ENCODE measurements around the gene LPAR1.

The LPAR1 gene

DNA sequence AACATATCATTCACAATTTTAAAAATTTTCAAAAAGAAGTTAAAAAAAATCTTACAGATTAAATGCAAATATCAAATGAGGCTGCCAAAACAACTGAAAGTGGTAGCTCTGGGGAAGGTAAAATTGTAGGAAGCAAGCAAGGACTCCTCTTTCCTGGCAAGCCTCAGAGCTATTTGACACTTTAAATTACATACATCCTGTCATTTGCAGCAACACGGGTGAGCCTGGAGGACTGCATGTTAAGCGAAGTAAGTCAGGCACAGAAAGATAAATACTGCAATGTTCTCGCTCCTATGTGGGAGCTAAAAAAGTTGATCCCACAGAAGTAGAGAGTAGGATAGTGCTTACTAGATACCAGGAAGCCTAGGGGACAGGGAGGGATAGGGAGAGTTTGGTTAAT, 58.0 kb downstream of the LPAR1 start:
- H3K36me3 ChIP-seq (ENCODE audit: control insufficient read depth in 2 of 2, insufficient read depth in 1 of 2, low read length in 2 of 2) = no peaks in the 10 kb centered on the region
- no peak overlapping the region for H3K27ac ChIP-seq (ENCODE audit: extremely low read depth, low read depth, low read length)
- ChIA-PET CTCF (no interaction called here), POLR2A (no interaction called here)
- H3K9me3 ChIP-seq (ENCODE audit: control insufficient read depth, insufficient read depth, low read depth, low read length) = no peaks in the 10 kb centered on the region
- no peaks in the 10 kb centered on the region for H3K4me1 ChIP-seq (ENCODE audit: control insufficient read depth, insufficient read depth, low read length)
- no peak overlapping the region for H3K4me3 ChIP-seq (ENCODE audit: low read depth, low read length)
- TF ChIP-seq WT1 (tag by site-specific recombination; IDR thresholded peaks at IDR 0.05) = no peak
- TF ChIP-seq ZNF311 (tag by site-specific recombination; IDR thresholded peaks at IDR 0.05; ENCODE audit: borderline replicate concordance) = no peak
- TF ChIP-seq ZNF521 (tag by site-specific recombination; IDR thresholded peaks at IDR 0.05) = no peak
- no peak for TF ChIP-seq ZNF391 (tag by site-specific recombination; IDR thresholded peaks at IDR 0.05; ENCODE audit: borderline replicate concordance, low read depth)
- TF ChIP-seq ZNF48 (tag by site-specific recombination; IDR thresholded peaks at IDR 0.05) = no peak
- no peak for TF ChIP-seq SCRT2 (tag by site-specific recombination; IDR thresholded peaks at IDR 0.05)
- no peak for TF ChIP-seq MYNN (tag by site-specific recombination; IDR thresholded peaks at IDR 0.05; ENCODE audit: borderline replicate concordance)
- TF ChIP-seq, protein P1, sequence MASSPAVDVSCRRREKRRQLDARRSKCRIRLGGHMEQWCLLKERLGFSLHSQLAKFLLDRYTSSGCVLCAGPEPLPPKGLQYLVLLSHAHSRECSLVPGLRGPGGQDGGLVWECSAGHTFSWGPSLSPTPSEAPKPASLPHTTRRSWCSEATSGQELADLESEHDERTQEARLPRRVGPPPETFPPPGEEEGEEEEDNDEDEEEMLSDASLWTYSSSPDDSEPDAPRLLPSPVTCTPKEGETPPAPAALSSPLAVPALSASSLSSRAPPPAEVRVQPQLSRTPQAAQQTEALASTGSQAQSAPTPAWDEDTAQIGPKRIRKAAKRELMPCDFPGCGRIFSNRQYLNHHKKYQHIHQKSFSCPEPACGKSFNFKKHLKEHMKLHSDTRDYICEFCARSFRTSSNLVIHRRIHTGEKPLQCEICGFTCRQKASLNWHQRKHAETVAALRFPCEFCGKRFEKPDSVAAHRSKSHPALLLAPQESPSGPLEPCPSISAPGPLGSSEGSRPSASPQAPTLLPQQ (tag by site-specific recombination; IDR thresholded peaks at IDR 0.05) = no peak
- no peak for TF ChIP-seq OSR2 (tag by site-specific recombination; IDR thresholded peaks at IDR 0.05)
- no peak for TF ChIP-seq ZNF621 (tag by site-specific recombination; IDR thresholded peaks at IDR 0.05)
- no peak for TF ChIP-seq ZNF626 (tag by site-specific recombination; IDR thresholded peaks at IDR 0.05)
- no peak for TF ChIP-seq ZNF701 (tag by site-specific recombination; IDR thresholded peaks at IDR 0.05)
- TF ChIP-seq ZNF514 (tag by site-specific recombination; IDR thresholded peaks at IDR 0.05) = no peak
- no peak for TF ChIP-seq ZNF670 (tag by site-specific recombination; IDR thresholded peaks at IDR 0.05; ENCODE audit: low read depth)
- TF ChIP-seq, protein P2, sequence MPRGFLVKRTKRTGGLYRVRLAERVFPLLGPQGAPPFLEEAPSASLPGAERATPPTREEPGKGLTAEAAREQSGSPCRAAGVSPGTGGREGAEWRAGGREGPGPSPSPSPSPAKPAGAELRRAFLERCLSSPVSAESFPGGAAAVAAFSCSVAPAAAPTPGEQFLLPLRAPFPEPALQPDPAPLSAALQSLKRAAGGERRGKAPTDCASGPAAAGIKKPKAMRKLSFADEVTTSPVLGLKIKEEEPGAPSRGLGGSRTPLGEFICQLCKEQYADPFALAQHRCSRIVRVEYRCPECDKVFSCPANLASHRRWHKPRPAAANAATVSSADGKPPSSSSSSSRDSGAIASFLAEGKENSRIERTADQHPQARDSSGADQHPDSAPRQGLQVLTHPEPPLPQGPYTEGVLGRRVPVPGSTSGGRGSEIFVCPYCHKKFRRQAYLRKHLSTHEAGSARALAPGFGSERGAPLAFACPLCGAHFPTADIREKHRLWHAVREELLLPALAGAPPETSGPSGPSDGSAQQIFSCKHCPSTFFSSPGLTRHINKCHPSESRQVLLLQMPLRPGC (tag by site-specific recombination; IDR thresholded peaks at IDR 0.05) = no peak
- no peak for TF ChIP-seq ZNF792 (tag by site-specific recombination; IDR thresholded peaks at IDR 0.05)
- TF ChIP-seq ZNF473 (tag by site-specific recombination; IDR thresholded peaks at IDR 0.05) = no peak
- TF ChIP-seq, protein P3, sequence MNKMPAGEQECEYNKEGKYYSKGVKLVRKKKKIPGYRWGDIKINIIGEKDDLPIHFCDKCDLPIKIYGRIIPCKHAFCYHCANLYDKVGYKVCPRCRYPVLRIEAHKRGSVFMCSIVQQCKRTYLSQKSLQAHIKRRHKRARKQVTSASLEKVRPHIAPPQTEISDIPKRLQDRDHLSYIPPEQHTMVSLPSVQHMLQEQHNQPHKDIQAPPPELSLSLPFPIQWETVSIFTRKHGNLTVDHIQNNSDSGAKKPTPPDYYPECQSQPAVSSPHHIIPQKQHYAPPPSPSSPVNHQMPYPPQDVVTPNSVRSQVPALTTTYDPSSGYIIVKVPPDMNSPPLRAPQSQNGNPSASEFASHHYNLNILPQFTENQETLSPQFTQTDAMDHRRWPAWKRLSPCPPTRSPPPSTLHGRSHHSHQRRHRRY (tag by site-specific recombination; IDR thresholded peaks at IDR 0.05) = no peak

DNA sequence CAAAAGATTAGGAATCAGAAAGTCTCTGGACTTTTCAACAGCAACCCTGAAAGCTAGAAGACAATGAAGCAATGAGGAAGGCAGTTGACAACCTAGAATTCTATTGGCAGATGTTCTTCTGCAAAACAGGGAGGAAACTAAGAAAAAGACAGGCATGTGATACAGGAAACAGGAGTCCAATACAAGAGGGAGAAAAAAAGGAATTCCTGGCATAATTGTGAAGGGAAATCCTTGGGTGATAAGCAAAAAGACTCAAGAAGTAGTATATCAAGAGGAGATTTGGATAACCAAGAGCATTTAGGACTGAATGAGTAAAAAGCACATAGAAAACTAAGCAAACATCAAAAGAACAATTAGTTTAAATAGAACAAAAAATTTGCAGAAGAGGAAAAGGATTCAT, 58.6 kb downstream of the LPAR1 start:
- H3K4me3 ChIP-seq (ENCODE audit: low read depth, low read length) = no peak overlapping the region
- H3K4me1 ChIP-seq (ENCODE audit: control insufficient read depth, insufficient read depth, low read length) = no peaks in the 10 kb centered on the region
- ChIA-PET POLR2A (no interaction called here), CTCF (no interaction called here)
- TF ChIP-seq ZNF266 (tag by site-specific recombination; IDR thresholded peaks at IDR 0.05; ENCODE audit: low read depth) (no peak), BCL11A (tag by site-specific recombination; IDR thresholded peaks at IDR 0.05; ENCODE audit: low read depth) (no peak), ZNF571 (tag by site-specific recombination; IDR thresholded peaks at IDR 0.05) (no peak), ZNF660 (tag by site-specific recombination; IDR thresholded peaks at IDR 0.05) (no peak), ZNF530 (tag by site-specific recombination; IDR thresholded peaks at IDR 0.05; ENCODE audit: low read depth) (no peak), TRIM28 (IDR thresholded peaks at IDR 0.05; ENCODE audit: borderline replicate concordance, low read length) (no peak), ZNF596 (tag by site-specific recombination; IDR thresholded peaks at IDR 0.05) (no peak)
- TF ChIP-seq, protein P4, sequence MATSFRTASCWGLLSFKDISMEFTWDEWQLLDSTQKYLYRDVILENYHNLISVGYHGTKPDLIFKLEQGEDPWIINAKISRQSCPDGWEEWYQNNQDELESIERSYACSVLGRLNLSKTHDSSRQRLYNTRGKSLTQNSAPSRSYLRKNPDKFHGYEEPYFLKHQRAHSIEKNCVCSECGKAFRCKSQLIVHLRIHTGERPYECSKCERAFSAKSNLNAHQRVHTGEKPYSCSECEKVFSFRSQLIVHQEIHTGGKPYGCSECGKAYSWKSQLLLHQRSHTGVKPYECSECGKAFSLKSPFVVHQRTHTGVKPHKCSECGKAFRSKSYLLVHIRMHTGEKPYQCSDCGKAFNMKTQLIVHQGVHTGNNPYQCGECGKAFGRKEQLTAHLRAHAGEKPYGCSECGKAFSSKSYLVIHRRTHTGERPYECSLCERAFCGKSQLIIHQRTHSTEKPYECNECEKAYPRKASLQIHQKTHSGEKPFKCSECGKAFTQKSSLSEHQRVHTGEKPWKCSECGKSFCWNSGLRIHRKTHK (tag by site-specific recombination; IDR thresholded peaks at IDR 0.05) = no peak
- H3K27ac ChIP-seq (ENCODE audit: extremely low read depth, low read depth, low read length) = no peak overlapping the region
- no peaks in the 10 kb centered on the region for H3K9me3 ChIP-seq (ENCODE audit: control insufficient read depth, insufficient read depth, low read depth, low read length)
- no peaks in the 10 kb centered on the region for H3K36me3 ChIP-seq (ENCODE audit: control insufficient read depth in 2 of 2, insufficient read depth in 1 of 2, low read length in 2 of 2)
